Astrocyte of the hippocampus (primary cell): ENCODE results near the gene CASP3.
"Not testable (repeated sequence)": the region's sequence is repeated elsewhere in the genome, so short reads cannot be mapped to it uniquely, and the experiment has no call there.

Experiments used
- DNase-seq: peaks from one replicate; pipeline ENCODE4 v3.0.0; 2011; ENCODE audit warnings: low read depth, low spot score

CASP3 gene

DNA sequence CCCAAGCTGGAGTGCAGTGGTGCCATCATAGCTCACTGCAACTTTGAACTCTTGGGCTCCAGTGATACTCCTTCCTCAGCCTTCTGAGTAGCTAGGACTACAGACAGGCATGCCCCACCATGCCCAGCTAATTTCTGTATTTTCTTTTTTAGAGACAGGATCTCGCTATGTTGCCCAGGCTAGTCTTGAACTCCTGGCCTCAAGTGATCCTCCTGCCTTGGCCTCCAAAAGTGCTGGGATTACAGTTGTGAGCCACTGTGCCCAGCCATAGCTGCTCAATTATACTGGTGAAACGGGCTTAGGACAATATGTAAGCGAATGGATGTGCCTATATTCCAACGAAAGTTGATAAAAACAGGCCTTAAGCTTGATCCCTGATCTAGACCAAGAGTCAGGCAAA lies 13.1 kb downstream of the CASP3 start:
- DNase-seq = no peak

DNA sequence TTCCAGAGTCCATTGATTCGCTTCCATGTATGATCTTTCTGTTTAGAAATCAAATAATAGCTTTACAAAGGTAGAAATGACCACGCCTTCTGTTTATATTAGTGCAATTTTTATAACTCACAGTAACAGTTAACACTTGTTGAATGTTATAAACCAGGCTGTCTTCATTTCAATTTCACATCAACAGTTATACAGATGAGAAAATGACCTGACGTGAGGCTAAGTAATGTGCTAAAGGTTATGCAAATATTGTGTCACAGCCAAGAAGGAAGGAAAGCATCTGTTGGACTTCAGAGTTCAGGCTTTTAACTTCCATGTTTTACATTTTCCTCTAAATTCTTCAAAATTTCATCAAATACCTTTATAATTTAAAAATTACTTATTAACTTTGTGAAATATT lies 13.9 kb downstream of the CASP3 start:
- no peak for DNase-seq

DNA sequence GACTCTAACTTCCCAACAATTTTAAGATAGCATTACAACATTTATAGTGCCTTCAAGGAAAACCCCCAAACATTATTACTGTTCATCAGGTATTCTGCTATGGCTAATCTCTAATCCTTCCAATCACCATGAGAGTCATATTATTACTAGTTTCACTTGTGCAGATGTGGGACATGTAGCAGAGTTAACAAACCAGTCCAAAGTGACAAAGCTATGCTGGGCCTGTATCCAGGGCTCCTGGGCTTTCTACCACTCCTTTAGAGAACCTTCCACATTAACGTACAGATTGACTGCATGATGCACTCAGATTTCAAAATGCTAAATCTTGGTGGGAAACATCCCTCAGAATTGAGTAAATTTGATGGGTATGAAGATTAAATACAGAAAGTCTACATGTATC lies 16.4 kb downstream of the CASP3 start:
- DNase-seq = no peak

DNA sequence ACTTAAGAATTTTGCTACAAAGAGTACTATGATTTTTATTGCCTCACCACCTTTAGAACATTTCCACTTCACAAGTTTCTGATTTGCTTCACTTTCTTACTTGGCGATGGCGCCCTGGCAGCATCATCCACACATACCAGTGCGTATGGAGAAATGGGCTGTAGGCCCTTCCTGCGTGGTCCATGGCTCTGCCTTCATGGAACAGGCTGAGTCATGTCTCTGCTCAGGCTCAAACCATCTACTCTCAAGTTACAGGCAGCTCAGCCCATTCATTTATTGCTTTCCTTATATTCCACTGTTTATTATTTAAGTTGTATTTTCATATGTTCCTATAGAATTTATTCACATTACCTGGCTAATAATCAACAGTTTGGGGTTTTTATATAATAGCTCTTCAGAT lies 21.1 kb downstream of the CASP3 start:
- no peak for DNase-seq

DNA sequence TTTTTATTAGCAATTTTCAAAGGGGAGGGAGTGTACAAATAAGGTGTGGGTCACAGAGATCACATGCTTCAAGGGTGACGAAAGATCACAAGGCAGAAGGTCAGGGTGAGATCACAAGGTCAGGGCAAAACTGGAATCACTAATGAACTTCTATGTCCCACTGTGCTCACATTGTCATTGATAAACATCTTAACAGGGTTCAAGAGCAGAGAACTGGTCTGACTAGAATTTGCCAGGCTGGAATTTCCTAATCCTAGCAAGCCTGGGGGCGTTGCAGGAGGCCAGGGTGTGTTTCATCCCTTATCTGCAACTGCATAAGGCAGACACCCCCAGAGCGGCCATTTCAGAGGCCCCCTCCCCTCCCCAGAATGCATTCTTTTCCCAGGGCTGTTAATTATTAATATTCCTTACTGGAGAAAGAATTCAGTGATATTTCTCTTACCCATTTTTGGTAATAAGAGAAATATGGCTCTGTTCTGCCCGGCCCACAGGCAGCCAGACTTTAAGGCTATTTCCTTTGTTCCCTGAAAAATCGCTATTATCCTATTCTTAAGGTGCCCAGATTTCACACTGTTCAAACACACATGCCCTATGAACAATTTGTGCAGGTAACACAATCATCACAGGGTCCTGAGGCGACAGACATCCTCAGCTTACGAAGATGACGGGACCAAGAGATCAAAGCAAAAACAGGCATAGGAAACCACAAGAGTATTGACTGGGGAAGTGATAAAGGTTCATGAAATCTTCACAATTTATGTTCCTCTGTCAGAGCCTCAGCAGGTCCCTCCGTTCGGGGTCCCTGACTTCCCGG lies 23.3 kb downstream of the CASP3 start:
- not testable (repeated sequence) for DNase-seq

DNA sequence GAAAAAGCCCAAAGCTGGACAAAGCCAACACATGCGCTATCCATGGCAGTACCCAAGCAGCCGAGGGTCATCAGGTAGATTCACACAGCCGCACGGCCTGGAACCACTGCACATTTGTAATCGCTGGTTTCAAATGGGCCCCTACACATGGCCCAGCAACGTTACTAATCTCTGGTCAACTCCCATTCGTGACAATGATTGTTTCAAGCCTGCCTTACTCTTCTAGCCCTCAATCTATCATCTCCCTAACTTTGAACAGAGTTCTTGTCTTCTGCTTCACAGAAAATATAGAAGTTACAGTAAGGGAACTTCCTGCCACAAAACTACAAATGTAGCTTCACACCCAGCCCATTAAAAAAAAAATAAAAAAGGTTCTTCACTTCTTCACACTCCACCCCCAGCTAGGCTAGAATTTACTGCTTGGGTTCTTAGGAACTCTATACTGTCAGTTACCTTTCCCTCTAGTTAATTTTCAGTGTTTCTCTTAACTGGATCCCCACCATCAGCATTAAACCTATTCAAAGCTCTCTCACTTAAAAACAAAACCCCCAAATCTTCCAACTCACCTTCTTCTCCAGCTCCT lies 24.2 kb downstream of the CASP3 start:
- no peak for DNase-seq

DNA sequence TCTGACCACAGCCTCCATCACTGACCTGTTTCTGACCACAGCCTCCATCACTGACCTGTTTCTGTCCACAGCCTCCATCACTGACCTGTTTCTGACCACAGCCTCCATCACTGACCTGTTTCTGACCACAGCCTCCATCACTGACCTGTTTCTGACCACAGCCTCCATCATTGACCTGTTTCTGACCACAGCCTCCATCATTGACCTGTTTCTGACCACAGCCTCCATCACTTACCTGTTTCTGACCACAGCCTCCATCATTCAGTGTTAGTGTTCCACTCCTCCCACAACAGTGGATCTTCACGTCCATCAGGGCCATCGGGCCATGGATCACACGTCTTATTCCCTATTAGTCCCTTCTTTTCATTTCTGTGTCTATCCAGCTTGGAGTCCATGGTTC lies 24.7 kb downstream of the CASP3 start:
- DNase-seq = not testable (repeated sequence)

DNA sequence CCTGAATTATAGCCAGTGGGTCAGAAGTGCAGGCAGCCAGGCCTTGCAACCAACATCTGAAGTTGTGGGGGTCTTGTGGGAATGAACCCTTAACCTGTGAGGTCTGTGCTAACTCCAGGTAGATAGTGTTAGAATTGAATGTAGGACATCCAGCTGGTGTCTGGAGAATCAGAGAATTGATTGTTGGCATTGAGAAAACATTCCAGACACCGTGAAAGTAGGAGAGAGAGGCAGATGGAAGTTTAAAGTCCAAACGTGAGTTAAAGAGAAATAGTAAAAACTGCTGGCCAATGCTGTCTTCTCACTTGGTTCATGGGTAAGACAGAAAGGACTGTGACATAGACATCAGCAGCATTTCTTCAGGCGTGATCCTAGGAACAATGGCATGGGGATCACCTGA lies 27.7 kb downstream of the CASP3 start:
- DNase-seq = no peak

DNA sequence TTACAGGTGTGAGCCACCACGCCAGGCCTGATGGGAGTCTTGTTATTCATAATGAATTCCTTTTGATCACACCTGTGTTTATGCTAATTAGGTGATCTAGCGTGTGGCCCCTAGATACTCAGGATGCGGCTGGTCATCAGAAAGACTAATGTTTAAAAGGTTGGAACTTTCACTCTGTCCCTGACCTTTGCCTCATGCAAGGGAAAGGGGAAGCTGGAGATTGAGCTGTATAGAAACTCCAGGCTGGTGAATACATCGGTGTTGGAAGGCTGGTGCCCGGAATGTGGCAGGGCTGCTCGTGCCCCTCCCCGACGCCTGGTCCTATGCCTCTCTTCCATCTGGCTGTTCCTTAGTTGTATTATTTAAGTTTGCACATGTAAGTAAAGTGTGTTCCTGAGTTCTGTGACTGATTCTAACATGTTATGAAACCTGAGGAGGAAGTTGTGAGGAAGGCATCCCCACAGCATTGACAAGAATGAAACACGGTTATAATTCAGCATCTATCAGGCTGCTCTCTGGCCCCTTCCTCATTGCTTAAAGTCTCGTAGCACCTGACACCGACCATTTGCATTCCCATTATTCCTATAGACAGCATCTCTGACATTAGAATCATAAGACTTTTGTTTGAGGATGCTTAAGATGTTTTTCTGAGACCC lies 28.9 kb downstream of the CASP3 start:
- no peak for DNase-seq

DNA sequence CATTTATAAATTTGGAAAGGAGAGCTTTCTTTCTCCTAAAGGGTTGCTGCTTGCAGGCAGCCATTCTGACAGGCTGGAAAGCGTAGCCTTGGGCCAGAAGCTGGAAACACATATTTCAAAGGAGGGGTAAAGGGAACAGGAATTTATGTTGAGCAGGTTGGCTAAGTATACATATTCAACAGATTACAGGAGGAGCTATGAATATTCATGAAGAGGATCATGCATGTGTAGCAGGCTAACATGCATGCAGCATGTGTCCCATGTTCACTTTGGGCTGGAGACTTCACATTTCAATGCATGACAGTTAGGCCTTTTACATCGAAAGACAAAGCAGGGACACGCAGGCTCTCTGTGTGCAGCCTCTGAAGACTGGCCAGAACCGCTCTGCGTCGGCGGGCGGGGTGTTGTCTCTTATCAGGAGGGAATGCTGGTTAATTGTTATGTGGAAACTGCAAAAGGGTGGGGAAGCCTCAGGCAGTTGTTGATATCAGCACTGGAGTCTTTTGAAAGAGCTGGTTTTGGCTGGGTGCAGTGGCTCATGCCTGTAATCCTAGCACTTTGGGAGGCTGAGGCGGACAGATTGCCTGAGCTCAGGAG lies 31.5 kb downstream of the CASP3 start:
- DNase-seq = no peak

DNA sequence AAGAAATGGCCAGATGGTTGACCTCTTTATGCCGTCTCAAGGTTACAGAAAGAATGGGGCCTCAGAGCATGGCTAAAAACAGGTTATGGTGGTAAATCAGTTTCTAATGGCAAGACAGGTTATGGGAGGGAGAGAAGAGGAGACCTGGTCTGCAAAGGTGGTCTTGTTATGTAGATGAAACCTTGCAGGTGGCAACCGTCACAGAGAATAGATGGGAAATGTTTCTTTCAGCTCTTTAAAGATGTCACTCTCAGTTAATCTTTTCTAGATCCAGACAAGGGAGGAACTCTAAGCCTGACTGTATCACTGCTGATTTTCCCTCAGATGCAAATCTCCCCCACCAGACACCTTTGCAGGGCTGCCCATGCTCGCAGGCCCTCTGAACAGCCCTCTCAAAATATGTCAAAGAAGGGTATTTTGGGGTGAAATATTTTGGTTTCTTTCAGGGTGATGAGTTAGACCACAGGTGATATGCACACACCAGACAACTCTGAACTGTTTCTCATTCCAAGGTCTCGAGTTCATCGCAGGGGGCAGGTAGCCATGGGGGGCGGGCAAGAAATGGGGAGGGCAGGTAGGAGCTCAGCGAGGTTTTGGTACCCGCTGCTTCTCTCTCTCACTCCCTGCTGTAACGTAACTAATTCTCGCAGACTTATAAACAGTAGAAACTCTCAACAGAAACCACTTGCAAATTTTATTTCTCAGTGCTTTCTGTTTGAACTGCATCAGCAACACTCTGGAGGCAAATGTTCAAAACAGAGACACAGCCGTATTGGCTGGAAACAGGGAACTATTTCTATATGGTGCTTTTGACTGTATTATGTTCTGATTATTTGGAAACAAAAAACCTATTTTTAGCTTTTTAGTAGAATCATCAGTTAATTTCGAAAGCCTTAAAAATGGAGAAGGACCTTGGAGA lies 32.4 kb downstream of the CASP3 start:
- DNase-seq = no peak

DNA sequence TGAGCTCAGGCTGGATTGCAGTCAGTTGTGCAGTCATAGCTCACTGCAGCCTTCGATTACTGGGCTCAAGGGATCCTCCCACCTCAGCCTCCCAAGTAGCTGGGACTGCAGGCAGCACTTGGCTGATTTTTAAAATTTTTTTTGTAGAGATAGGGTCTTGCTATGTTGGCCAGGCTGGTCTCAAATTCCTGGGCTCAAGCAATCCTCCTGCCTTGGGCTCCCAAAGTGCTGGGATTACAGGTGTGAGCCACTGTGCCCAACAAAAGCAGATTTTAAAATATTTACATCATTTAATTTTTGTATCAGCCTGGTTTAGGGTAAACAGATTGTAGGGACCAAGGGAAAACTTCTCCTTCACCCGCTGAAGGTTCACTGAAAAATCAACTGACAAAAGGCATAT lies 33.1 kb downstream of the CASP3 start:
- not testable (repeated sequence) for DNase-seq

DNA sequence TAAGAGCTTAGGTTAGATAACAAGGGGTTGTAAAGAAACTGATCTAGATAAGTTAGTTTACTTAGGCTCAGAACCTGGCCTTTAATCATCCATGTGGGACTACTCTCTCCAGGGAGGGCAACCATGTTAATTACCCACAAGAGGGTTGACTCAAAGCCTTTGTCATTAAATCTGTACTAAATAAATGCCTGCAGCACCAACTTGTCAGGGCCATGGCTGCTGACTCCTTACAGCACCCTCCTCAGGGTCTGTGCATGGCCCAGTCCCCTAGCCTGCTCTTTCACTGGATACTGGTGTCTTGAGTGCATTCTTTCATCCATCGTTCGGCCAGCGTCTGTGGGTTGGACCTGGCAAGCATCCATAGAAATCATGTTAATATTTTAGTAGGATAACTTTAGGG lies 34.7 kb downstream of the CASP3 start:
- DNase-seq = no peak

DNA sequence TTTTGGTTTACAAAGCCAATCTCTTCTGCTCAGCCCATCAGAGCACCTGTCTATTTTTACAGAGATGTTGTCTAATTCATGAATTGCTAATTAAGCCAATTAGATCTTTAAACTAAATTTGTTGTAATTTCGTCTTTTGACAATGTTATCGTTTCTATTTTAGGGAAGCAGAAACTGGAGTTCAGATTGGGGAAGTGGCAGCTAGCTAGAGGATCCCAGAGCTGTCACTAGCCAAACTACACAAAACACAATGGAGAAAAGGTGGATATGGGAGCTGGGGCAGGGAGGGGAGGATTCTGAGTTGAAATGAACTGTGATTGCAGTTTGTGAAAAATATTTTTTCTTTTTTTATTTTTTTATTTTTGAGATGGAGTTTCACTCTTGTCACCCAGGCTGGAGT lies 35.8 kb downstream of the CASP3 start:
- no peak for DNase-seq

DNA sequence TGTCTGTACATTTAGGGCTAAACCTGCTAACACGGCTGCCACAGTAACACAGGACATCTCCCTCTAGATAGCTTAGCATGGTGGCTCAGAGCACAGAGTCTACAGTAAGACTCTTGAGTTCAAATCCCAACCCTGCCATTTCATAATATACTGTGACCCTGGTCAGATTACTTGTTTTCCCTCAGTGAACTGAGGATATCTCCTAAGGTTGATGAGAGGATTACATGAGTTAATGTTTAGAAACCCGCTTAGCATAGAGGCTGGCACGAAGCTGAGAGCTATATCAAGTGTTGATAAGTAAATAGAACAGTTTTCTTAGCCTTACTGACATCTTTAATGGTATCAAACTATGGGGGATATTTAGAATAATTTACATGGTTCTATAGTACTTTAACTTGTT lies 37.2 kb downstream of the CASP3 start:
- no peak for DNase-seq

DNA sequence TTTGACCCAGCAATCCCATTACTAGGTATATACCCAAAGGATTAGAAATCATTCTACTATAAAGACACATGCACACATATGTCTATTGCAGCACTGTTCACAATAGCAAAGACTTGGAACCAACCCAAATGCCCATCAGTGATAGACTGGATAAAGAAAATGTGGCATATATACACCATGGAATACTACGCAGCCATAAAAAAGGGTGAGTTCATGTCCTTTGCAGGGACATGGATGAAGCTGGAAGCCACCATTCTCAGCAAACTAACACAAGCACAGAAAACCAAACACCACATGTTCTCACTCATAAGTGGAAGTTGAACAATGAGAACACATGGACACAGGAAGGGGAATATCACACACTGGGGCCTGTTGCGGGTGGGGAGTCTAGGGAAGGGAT lies 41.8 kb downstream of the CASP3 start:
- not testable (repeated sequence) for DNase-seq

DNA sequence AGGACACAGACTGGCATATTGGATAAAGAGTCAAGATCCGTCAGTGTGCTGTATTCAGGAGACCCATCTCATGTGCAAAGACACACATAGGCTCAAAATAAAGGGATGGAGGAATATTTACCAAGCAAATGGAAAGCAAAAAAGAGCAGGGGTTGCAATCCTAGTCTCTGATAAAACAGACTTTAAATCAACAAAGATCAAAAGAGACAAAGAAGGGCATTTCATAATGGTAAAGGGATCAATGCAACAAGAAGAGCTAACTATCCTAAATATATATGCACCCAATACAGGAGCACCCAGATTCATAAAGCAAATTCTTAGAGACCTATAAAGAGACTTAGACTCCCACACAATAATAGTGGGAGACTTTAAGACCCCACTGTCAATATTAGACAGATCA lies 46.4 kb downstream of the CASP3 start:
- DNase-seq = not testable (repeated sequence)

DNA sequence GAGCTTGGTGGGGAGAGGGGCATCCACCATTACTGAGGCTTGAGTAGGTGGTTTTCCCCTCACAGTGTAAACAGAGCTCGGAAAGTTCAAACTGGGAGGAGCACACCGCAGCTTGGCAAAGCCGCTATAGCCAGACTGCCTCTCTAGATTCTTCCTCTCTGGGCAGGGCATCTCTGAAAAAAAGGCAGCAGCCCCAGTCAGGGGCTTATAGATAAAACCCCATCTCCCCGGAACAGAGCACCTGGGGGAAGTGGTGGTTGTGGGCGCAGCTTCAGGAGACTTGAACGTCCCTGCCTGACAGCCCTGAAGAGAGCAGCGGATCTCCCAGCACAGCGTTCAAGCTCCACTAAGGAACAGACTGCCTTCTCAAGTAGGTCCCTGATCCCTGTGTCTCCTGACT lies 48.3 kb downstream of the CASP3 start:
- not testable (repeated sequence) for DNase-seq

DNA sequence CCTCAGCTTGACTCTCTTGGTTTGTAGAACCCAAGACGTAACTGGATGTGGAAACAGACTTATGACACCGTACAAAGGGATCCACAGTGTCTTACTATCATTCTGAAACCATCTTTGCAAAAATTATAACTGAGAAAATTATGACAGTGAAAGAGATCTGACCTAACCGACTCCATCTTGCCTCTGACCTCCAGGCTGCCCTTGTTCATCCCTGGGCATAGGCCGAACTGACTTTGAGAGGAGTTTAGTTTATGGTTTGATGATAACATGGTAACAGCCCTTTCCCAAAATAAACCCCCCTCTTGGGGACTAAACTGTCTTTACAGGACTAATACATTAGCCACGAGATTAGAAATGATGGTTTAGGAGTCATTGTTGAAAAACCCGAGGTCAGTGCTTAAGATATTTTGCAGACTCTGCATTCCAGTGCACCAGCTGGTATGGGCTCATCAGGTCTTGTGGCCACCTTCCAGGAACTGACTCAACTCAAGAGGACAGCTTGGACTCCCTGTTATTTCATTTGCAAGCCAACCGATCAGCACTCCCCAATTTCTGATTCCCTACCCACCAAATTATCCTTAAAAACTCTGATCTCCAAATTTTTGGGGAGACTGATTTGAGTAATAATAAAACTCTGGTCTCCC lies 49.6 kb downstream of the CASP3 start:
- DNase-seq = peak; percentile 73

DNA sequence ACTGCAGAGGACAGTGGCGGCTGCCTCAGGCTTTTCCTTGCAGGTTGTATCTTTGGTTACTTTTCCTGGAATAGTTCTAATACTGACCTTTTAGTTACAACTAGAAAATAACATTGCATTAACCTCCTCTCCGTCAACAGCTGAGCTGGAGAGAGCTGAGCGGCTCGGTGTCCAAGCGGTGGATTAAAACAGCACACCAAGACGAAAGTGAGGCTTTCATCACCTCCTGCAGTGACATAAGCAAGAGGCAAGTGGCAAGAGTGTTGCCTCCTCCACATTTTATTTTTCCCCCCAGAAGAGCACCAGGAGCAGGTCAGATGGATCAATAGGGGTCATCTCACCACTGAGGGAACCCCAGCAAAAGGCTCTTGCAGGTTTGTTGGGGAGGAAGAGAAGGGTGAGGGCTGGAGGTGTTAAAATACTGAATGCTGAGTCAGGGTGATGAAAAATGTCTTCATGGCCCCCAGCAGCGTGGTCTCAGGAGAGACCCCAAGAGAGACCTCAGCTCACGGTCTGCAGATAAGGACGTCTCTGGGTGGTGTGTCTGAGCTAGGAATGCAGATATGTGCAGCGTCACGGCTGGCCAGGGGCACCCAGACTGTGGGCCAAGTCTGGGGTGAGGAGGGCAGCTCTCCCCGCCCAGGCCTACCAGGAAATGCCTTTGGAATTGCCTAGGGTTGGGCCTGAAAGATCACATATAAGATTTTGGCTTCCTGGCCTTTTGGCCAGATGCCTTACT lies 50.3 kb downstream of the CASP3 start:
- no peak for DNase-seq
